GM13976 (cell line): Measurements from ENCODE around the gene NRM.
"Not testable (repeated sequence)": the region's sequence is repeated elsewhere in the genome, so short reads cannot be mapped to it uniquely, and the experiment has no call there.

ENCODE experiments used
- DNase-seq: peaks from one replicate; pipeline ENCODE4 v3.0.0; 2012; ENCODE audit warnings: low spot score
- in situ Hi-C: fragments of 300-500 bp; cut with MboI; formaldehyde crosslinking; loops from one replicate; pipeline ENCODE4 v1.12.0; 2022; ENCODE audit warnings: low sequenced_read_pairs, mixed read lengths, inconsistent platforms; ENCODE audit not compliant: unreplicated experiment
- TF ChIP-seq, protein P1 (sequence below): IDR thresholded peaks from 2 replicates; pipeline ENCODE4 v1.5.1; 2012; ENCODE audit warnings: borderline replicate concordance, mild to moderate bottlenecking; ENCODE audit not compliant: insufficient read depth; ENCODE audit errors: extremely low read depth, missing control alignments, control extremely low read depth

NRM gene

DNA sequence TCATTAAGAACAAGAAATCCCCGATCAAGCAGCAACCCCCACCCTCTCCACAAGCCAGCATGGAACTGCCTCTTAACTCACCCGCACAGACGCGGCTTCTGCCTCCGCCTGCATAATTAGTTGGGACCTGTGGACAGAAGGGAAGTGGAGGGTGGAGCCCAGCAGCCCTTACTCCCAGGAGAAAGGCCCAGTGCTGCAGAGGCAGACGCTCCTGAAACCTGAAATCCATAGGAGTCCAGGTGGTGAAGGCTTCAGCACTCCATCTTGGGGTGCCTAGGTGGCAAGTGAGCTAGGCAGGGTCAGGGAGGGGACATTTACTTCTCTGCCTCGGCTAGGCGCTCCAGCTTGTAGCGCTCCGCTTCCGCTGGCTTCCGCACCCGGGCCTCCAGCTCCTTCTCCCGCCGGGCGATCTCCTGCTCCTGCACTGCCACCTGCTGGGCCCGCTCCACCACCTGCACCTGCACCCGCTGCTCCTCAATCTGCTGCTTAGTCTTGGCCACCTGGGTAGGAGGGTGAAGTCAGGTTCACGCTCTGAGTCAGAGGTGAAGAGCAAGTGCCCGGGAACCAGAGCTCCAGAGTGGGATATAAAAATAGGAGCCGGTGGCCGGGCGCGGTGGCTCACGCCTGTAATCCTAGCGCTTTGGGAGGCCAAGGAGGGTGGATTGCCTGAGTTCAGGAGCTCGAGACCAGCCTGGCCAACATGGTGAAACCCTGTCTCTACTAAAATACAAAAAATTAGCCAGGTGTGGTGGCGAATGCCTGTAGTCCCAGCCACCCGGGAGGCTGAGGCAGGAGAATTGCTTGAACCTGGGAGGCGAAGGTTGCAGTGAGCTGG lies 40.0 kb upstream of the NRM start:
- in situ Hi-C loops: no loop called here
- DNase-seq: peak; percentile 80
- TF ChIP-seq, protein P1, sequence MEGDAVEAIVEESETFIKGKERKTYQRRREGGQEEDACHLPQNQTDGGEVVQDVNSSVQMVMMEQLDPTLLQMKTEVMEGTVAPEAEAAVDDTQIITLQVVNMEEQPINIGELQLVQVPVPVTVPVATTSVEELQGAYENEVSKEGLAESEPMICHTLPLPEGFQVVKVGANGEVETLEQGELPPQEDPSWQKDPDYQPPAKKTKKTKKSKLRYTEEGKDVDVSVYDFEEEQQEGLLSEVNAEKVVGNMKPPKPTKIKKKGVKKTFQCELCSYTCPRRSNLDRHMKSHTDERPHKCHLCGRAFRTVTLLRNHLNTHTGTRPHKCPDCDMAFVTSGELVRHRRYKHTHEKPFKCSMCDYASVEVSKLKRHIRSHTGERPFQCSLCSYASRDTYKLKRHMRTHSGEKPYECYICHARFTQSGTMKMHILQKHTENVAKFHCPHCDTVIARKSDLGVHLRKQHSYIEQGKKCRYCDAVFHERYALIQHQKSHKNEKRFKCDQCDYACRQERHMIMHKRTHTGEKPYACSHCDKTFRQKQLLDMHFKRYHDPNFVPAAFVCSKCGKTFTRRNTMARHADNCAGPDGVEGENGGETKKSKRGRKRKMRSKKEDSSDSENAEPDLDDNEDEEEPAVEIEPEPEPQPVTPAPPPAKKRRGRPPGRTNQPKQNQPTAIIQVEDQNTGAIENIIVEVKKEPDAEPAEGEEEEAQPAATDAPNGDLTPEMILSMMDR: peak; percentile 91

- in situ Hi-C loops: loop anchor here (5.0 kb wide), 1 partner anchor 56 kb away; the partner anchor contains the start of gene DHX16
- no peak for DNase-seq
- TF ChIP-seq, protein P1: no peak
These were observed 37.3 kb upstream of the NRM start for GRCh38 chr6:30727920-30728553.

DNA sequence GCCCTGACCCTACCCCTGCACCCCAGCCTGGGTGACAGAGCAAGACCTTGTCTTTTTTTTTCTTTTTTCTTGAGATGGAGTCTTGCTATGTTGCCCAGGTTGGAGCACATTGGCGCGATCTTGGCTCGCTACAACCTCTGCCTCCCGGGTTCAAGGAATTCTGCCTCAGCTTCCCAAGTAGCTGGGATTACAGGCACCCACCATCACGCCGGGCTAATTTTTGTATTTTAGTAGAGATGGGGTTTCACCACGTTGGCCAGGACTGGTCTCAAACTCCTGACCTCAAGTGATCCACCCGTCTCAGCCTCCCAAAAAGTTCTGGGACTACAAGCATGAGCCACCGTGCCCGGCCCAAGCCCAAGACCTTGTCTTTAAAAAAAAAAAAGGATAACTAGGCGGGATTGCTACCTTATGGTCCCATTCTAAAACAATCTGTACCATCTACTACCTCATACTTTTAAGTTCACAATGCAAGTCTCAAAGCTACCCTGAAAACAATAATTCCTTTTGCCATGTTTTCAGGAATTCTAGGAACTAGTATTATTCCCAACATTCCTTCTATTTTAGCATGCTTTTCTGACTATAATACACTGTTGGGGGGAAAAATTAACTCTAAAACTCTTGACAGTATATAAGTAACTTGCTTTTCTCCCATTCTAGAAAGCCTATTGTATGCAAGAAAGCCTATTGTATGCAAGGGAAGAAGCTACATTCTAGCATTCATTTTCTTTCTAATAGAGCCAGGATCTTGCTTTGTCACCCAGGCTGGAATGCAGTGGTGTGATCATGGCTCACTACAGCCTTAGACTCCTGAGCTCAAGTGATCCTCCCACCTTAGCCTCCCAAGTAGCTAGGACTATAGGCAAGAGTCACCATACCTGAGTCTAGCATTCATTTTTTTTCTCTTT lies 36.0 kb upstream of the NRM start:
- in situ Hi-C loops: loop anchor here (5.0 kb wide), 1 partner anchor 54 kb away; the partner anchor contains the start of gene DHX16
- TF ChIP-seq, protein P1: no peak

GRCh38 chr6:30725713-30726505 lies 35.1 kb upstream of the NRM start:
- no peak for DNase-seq
- TF ChIP-seq, protein P1: no peak
- in situ Hi-C loops: loop anchor here (5.0 kb wide), 1 partner anchor 54 kb away; the partner anchor contains the start of gene DHX16

More for the DNA sequence above, 36.0 kb upstream of the NRM start:
- DNase-seq: no peak

DNA sequence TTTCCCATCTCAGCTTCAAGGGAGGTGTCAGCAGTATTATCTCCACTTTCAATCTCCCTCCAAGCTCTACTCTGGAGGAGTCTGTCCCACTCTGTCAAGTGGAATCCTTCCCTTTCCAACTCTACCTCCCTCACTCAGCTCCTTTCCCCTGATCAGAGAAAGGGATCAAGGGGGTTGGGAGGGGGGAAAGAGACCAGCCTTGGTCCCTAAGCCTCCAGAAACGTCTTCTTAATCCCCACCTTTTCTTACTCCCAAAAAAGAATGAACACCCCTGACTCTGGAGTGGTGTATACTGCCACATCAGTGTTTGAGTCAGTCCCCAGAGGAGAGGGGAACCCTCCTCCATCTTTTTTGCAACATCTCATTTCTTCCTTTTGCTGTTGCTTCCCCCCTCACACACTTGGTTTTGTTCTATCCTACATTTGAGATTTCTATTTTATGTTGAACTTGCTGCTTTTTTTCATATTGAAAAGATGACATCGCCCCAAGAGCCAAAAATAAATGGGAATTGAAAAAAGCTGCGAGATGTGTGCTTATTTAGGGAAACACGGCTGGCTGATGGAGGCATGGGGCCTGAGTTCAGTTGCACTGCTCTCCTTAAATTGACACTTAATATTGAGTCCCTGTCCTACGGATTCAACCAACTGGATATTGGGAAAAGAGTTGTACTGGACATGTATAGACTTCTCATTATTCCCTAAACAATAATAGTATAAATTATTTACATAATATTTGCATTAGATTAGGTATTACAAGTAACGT lies 34.3 kb upstream of the NRM start:
- in situ Hi-C loops: loop anchor here (5.0 kb wide), 1 partner anchor 53 kb away; the partner anchor contains the start of gene DHX16
- TF ChIP-seq, protein P1: no peak
- no peak for DNase-seq

- in situ Hi-C loops, DNase-seq: not testable (repeated sequence)
These were observed 33.3 kb upstream of the NRM start for GRCh38 chr6:30723843-30724741.

DNA sequence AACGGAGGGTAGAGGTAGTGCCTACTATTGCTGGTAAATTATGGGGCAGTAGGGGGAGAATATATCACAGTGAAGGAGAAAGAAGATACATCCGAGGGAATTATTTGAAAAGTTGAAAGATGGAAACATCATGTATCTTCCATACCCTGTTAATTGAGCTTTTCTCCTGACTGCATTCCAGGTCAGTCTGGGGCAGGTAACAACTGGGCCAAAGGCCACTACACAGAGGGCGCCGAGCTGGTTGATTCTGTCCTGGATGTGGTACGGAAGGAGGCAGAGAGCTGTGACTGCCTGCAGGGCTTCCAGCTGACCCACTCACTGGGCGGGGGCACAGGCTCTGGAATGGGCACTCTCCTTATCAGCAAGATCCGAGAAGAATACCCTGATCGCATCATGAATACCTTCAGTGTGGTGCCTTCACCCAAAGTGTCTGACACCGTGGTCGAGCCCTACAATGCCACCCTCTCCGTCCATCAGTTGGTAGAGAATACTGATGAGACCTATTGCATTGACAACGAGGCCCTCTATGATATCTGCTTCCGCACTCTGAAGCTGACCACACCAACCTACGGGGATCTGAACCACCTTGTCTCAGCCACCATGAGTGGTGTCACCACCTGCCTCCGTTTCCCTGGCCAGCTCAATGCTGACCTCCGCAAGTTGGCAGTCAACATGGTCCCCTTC lies 32.5 kb upstream of the NRM start:
- DNase-seq, in situ Hi-C loops: not testable (repeated sequence)
